Ovary (tissue), 9 donors: Measurements from ENCODE around the gene PPIF. TPM values are rescaled to one million over a fixed set of nuclear protein-coding genes. Genes with fewer than 3 reads are reported as not detected.

ENCODE experiments used
- DNase-seq, 5 donors: peaks; one replicate each; pipeline ENCODE4 v3.0.0-alpha.2; 2019 to 2020
- H3K27ac ChIP-seq, 2 donors: fragments of 200-600 bp; one replicate each; pipeline versions ENCODE4 v1.5.1 to v1.8.0; 2019 to 2022
- H3K27me3 ChIP-seq: fragments of 200-600 bp; one replicate; pipeline ENCODE4 v1.8.0; 2022
- H3K36me3 ChIP-seq: fragments of 200-600 bp; sonication (generic); one replicate; pipeline ENCODE4 v1.5.1; 2019
- H3K4me1 ChIP-seq: one replicate; pipeline ENCODE4 v1.8.1; 2013; ENCODE audit warnings: mild to moderate bottlenecking, moderate library complexity; ENCODE audit not compliant: insufficient read depth
- H3K4me3 ChIP-seq: fragments of 200-600 bp; sonication (generic); one replicate; pipeline ENCODE4 v1.5.1; 2017
- H3K9me3 ChIP-seq, 2 donors: fragments of 200-600 bp in 1 of 2; sonication (generic) in 1 of 2; one replicate each; pipeline versions ENCODE4 v1.5.1 to v1.8.1; 2013 to 2019; ENCODE audit warnings: mild to moderate bottlenecking in 1 of 2, moderate library complexity in 1 of 2
- EP300 ChIP-seq: sonication (generic); formaldehyde crosslinking; IDR thresholded peaks from one replicate; pipeline ENCODE4 v1.6.1; 2017; ENCODE audit warnings: antibody characterized with exemption
- POLR2A ChIP-seq: fragments of 450-650 bp; IDR thresholded peaks from one replicate; pipeline ENCODE4 v1.6.1; 2017; ENCODE audit warnings: antibody characterized with exemption, mild to moderate bottlenecking, moderate library complexity
- WGBS, 3 donors: extraction: QIAGEN DNeasy Blood & Tissue Kit in 1 of 3; methylation state at CpG; one replicate each; pipeline versions ENCODE4 v1.1.5 to v1.1.7; 2013 to 2017; 5-methylcytosine and 5-hydroxymethylcytosine counted together
- intact Hi-C, 4 donors: fragments of 100-400 bp; cut with DNase I; formaldehyde crosslinking; loops; one replicate each; pipeline versions ENCODE4 v1.11.0 to v1.15.1; 2022 to 2023
- polyA plus RNA-seq, 2 donors: library from polyadenylated mRNA; stranded (reverse); fragments of 200-250 nt in 1 of 2; fragments of 350-450 nt in 1 of 2; fragmentation: Illumina TruSeq in 1 of 2; extraction: RNeasy Lipid Tissue Mini Kit (QIAGEN cat#74804) in 1 of 2; gene quantifications; one replicate each; pipeline ENCODE4 v1.2.3, GENCODE V29; 2013 to 2014
- total RNA-seq, 7 donors: library from RNA; depleted of rRNA in 2 of 7; stranded (reverse); fragments of >200 nt in 2 of 7; fragmentation: NEBNext Ultra II Directional in 3 of 7; extraction: Animal tissue kit (Norgen Biotek cat#: 25700) in 3 of 7; gene quantifications; one replicate each; pipeline versions ENCODE4 v1.1.0 to v1.2.4, GENCODE V29; 2016 to 2023
- TF ChIP-seq, protein P1 (sequence below), 3 donors: fragments of 450-650 bp in 2 of 3; fragments of 200-600 bp in 1 of 3; IDR thresholded peaks; one replicate each; pipeline versions ENCODE4 v1.5.1 to v1.8.0; 2016 to 2022; ENCODE audit warnings: antibody characterized with exemption in 3 of 3, mild to moderate bottlenecking in 1 of 3
- donor health status: DM: no; HTN: no; CAD: no; lungs with moderate emphysema.
- donor health status: DM: no; HTN: no; CAD: no.
- donor health status: Bipolar disorder and iron deficiency.
- donor health status: DM: yes; HTN: yes; CAD: no.
- donor health status: DM: no; HTN: no; CAD: no.
- donor health status: DM: yes; HTN: yes; CAD: no.

The PPIF gene
- total and polyA plus RNA-seq, 9 donors = 15.5 to 64.3 (median 32.3) TPM

DNA sequence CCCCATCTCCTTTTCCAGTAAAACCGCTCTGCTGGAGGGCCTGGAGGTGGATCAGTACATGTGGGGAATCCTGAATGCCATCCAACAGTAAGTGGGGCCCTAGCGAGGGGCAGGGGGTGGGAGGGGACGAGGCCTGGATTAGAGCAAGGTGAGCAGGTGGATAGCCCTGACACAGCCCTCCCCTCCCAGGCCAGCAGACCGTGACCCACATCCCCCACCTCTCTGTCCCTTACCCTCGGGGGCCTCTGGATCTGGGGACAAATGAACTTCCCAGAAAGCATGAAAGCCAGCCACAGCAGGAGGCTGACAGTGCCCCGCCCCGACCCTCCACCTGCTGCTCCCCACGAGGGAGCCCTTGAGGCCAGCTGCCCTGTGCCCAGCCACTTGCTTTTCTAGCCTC, 41.8 kb upstream of the PPIF start:
- no peaks in the 10 kb centered on the region for H3K9me3 ChIP-seq
- no peaks in the 10 kb centered on the region for H3K27me3 ChIP-seq
- DNase-seq = no peak
- WGBS, 3 donors = 77 to 89% (median 86%) methylated on average over 8 of the region's 8 CpGs
- no peak overlapping the region for H3K4me3 ChIP-seq
- no peaks in the 10 kb centered on the region for H3K4me1 ChIP-seq
- TF ChIP-seq EP300 (no peak), POLR2A (no peak)
- TF ChIP-seq, protein P1, sequence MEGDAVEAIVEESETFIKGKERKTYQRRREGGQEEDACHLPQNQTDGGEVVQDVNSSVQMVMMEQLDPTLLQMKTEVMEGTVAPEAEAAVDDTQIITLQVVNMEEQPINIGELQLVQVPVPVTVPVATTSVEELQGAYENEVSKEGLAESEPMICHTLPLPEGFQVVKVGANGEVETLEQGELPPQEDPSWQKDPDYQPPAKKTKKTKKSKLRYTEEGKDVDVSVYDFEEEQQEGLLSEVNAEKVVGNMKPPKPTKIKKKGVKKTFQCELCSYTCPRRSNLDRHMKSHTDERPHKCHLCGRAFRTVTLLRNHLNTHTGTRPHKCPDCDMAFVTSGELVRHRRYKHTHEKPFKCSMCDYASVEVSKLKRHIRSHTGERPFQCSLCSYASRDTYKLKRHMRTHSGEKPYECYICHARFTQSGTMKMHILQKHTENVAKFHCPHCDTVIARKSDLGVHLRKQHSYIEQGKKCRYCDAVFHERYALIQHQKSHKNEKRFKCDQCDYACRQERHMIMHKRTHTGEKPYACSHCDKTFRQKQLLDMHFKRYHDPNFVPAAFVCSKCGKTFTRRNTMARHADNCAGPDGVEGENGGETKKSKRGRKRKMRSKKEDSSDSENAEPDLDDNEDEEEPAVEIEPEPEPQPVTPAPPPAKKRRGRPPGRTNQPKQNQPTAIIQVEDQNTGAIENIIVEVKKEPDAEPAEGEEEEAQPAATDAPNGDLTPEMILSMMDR (IDR thresholded peaks at IDR 0.05) = no peak
- no peaks in the 10 kb centered on the region for H3K36me3 ChIP-seq
- no peak overlapping the region for H3K27ac ChIP-seq
- intact Hi-C loops = no loop called here

DNA sequence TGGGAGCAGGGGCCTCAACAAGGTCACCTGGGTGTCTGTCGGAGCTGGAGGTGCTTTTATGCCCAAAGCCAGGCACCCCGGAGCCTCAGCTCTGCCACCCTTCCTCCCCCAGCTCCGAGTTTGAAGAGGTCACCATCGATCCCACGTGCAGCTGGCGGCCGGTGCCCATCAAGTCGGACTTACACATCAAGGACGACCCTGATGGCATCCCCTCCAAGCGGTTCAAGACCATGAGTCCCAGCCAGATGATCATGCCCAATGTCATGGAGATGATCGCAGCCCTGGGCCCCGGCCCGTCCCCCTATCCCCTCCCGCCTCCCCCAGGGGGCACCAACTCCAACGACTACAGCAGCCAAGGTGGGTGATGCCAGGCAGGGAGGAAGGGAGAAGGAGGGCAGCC, 41.3 kb upstream of the PPIF start:
- H3K9me3 ChIP-seq = no peaks in the 10 kb centered on the region
- TF ChIP-seq EP300 = no peak
- TF ChIP-seq POLR2A = no peak
- TF ChIP-seq, protein P1 (IDR thresholded peaks at IDR 0.05) = no peak
- no peak overlapping the region for H3K27ac ChIP-seq
- H3K4me1 ChIP-seq = no peaks in the 10 kb centered on the region
- no peak overlapping the region for H3K4me3 ChIP-seq
- H3K36me3 ChIP-seq = no peaks in the 10 kb centered on the region
- no peaks in the 10 kb centered on the region for H3K27me3 ChIP-seq
- intact Hi-C loops = no loop called here
- no peak for DNase-seq
- 85 to 92% (median 87%) methylated on average over 15 of the region's 15 CpGs for WGBS, 3 donors

DNA sequence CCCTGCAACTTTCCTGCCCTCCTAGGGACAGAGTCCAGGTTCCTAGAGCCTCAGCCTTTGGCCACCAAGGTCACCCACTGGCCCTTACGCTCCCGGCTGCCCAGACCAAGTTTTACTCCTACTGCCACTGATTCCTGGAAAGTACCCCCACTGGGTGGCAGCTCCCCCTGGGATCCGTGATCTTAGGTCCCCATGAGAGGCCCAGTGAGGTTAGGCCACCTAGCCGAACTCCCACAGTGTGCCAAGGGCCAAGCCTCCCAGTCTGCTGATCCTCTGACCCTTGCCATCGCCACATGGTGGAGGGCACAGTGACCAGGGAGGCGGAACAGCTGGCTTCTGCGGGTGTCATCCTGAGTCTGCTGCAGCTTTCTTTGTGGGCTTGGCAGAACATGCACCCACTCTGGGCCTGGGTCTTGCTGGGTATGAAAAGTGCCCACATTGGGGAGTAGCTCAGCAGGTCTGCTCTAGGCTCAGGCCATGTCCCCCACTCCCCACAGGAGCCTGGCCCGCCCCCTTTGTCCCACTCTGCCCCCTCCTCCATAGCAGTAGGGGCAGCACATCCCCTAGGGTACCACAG, 40.5 kb upstream of the PPIF start:
- intact Hi-C loops = no loop called here

DNA sequence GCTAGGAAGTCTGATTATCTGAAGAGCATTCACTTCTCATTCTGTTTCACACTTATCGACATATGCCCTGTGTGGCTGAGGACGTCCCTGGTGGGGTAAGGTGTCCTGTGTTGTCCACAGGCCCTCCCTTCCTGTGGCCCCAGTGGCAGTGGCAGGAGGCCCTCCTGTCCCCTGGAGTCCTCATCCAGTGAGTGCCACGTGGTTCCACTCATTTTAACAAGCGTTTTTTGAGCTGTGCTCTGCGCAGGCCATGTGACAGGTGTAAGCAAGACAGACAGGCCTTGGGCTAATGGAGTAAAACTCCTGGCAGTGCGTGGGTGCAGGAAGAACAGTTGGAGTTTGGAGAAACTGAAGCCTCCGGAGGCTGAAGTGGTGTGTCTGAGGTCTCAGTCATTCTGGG, 39.3 kb upstream of the PPIF start:
- DNase-seq = no peak
- intact Hi-C loops = no loop called here
- Histone ChIP-seq H3K9me3 (no peaks in the 10 kb centered on the region), H3K27ac (no peak overlapping the region), H3K4me3 (no peak overlapping the region), H3K36me3 (no peaks in the 10 kb centered on the region), H3K27me3 (no peaks in the 10 kb centered on the region), H3K4me1 (no peaks in the 10 kb centered on the region)
- WGBS, 3 donors = 72 to 73% (median 73%) methylated on average over 7 of the region's 7 CpGs
- TF ChIP-seq POLR2A = no peak
- TF ChIP-seq, protein P1 (IDR thresholded peaks at IDR 0.05) = no peak
- no peak for TF ChIP-seq EP300

More for the DNA sequence above, 40.5 kb upstream of the PPIF start:
- DNase-seq = no peak
- no peaks in the 10 kb centered on the region for H3K36me3 ChIP-seq
- TF ChIP-seq, protein P1 (IDR thresholded peaks at IDR 0.05) = no peak
- no peak for TF ChIP-seq POLR2A
- TF ChIP-seq EP300 = no peak
- no peak overlapping the region for H3K27ac ChIP-seq
- H3K9me3 ChIP-seq = no peaks in the 10 kb centered on the region
- no peaks in the 10 kb centered on the region for H3K27me3 ChIP-seq
- no peak overlapping the region for H3K4me3 ChIP-seq
- WGBS, 3 donors = 78 to 94% (median 82%) methylated on average over 7 to 8 of the region's 8 CpGs
- no peaks in the 10 kb centered on the region for H3K4me1 ChIP-seq
